ENCODE data around the gene SCFD1.

DNA sequence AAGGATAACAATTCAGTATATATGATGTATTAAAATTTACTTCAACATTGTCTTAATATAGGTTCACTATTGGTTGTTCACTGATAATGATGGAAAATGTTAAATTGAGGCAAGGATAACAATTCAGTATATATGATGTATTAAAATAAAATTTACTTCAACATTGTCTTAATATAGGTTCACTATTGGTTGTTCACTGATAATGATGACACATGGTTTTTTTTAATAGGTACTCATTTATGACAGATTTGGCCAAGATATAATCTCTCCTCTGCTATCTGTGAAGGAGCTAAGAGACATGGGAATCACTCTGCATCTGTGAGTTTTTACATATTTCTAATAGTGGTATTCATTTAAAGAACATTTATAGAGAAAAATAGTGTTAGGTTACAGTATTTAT, 8.1 kb downstream of the SCFD1 start:
- TF ChIP-seq, protein P1, sequence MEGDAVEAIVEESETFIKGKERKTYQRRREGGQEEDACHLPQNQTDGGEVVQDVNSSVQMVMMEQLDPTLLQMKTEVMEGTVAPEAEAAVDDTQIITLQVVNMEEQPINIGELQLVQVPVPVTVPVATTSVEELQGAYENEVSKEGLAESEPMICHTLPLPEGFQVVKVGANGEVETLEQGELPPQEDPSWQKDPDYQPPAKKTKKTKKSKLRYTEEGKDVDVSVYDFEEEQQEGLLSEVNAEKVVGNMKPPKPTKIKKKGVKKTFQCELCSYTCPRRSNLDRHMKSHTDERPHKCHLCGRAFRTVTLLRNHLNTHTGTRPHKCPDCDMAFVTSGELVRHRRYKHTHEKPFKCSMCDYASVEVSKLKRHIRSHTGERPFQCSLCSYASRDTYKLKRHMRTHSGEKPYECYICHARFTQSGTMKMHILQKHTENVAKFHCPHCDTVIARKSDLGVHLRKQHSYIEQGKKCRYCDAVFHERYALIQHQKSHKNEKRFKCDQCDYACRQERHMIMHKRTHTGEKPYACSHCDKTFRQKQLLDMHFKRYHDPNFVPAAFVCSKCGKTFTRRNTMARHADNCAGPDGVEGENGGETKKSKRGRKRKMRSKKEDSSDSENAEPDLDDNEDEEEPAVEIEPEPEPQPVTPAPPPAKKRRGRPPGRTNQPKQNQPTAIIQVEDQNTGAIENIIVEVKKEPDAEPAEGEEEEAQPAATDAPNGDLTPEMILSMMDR (IDR thresholded peaks at IDR 0.05 in 8 of 11, conservative IDR thresholded peaks at IDR 0.05 in 3 of 11) = no peak
- TF ChIP-seq POLR2A (IDR thresholded peaks at IDR 0.05) = no peak

Data from spleen (tissue), 7 donors.